Bronchial epithelial cell (primary cell): ENCODE results near the gene DSCAML1. TPM values are rescaled to one million over a fixed set of nuclear protein-coding genes. Genes with fewer than 3 reads are reported as not detected.

Source experiments
- DNase-seq: peaks from one replicate; pipeline ENCODE4 v3.0.0-alpha.2; 2010; ENCODE audit warnings: low read depth
- FAIRE-seq: peaks from 2 replicates; lab custom pipeline; 2011; peaks lifted over from hg19 to GRCh38; lab: Jason Lieb, UNC
- H3K27me3 ChIP-seq: 2 replicates; pipeline ENCODE4 v1.5.1; 2011; ENCODE audit warnings: low read length; ENCODE audit not compliant: control insufficient read depth, insufficient read depth
- H3K36me3 ChIP-seq: 2 replicates; pipeline ENCODE4 v1.5.1; 2011; ENCODE audit warnings: low read length; ENCODE audit not compliant: control insufficient read depth, insufficient read depth
- H3K4me3 ChIP-seq: 2 replicates; pipeline ENCODE4 v1.5.1; 2011; ENCODE audit warnings: mild to moderate bottlenecking, low read depth, low read length, control low read depth
- total RNA-seq: library from RNA; depleted of rRNA; stranded (reverse); fragments of >200 nt; gene quantifications from 2 replicates; pipeline ENCODE4 v1.2.1, GENCODE V29; 2014
- TF ChIP-seq, protein P1 (sequence below): IDR thresholded peaks from 2 replicates; pipeline ENCODE4 v1.5.1; 2011; ENCODE audit warnings: mild to moderate bottlenecking, moderate library complexity, low read length, control low read depth, inconsistent platforms; ENCODE audit not compliant: insufficient read depth, severe bottlenecking

The DSCAML1 gene
- total RNA-seq, 1 donor from 2014 or later: under 0.01 TPM

DNA sequence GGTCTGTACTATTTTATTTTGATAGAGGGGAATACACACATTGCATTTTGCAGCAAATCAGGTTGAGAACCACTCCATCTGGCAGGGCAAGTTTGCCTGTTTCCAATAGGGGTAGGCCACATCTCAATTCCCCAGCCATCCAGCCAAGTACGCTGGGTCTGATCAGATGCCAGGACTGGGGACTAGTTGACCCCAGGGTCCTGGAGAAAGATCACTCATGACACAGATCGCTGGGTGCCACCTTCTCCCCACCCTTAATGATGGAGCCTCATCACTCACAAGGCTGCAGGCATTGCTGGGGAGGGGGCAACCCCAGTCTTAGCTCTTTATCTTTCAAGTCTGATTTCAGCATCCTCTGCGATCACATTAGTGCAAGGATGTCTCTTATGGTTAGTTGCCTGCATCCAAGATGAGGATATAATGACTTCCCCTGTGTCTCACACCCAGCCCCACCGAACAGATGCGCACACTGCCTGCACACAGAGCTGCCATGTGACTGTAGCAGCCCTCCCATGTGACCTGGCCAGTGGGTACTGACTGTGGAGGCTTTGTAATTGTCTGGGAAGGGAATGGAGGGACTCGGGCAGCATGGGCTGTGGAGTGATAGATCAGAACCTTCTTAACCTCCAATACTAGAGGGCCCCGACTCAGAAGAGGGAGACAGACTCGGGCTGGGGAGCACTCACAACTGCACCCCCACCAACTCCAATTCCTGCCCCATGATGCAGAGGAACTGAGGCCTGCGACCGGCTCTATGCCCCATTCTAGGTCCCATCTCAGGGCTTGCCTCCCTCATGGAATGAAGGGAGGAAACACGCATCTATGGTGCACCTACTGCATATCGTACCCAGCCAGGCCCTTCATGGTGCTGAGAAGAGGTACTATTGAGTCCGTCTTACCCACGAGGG, 155.8 kb downstream of the DSCAML1 start:
- TF ChIP-seq, protein P1, sequence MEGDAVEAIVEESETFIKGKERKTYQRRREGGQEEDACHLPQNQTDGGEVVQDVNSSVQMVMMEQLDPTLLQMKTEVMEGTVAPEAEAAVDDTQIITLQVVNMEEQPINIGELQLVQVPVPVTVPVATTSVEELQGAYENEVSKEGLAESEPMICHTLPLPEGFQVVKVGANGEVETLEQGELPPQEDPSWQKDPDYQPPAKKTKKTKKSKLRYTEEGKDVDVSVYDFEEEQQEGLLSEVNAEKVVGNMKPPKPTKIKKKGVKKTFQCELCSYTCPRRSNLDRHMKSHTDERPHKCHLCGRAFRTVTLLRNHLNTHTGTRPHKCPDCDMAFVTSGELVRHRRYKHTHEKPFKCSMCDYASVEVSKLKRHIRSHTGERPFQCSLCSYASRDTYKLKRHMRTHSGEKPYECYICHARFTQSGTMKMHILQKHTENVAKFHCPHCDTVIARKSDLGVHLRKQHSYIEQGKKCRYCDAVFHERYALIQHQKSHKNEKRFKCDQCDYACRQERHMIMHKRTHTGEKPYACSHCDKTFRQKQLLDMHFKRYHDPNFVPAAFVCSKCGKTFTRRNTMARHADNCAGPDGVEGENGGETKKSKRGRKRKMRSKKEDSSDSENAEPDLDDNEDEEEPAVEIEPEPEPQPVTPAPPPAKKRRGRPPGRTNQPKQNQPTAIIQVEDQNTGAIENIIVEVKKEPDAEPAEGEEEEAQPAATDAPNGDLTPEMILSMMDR: no peak
- Histone ChIP-seq H3K27me3 (peaks cover 2% of the 10 kb centered on the region), H3K36me3 (no peaks in the 10 kb centered on the region), H3K4me3 (no peak overlapping the region)
- FAIRE-seq (no peak), DNase-seq (no peak)

DNA sequence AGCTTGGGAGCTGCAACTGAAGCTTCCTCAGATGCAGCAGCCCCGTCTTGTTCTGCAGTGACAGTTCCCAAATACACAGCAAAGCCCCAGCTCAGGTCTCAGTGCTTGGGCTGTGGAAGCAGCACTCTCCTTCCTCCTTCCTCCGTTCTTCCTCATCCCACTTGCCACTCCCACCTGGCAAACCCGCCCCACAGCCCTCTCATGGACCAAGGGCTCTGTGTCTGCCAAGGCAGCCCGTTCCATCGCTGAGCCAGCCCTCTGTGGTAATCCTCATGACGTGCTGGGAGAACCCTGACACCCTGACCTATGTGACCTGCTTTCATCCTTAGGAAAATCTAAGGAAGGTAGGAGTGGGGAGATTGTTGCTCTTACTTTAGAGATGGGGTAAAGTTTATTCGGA, 157.0 kb downstream of the DSCAML1 start:
- DNase-seq (no peak), FAIRE-seq (no peak)
- Histone ChIP-seq H3K36me3 (no peaks in the 10 kb centered on the region), H3K27me3 (peaks cover 2% of the 10 kb centered on the region), H3K4me3 (no peak overlapping the region)
- TF ChIP-seq, protein P1: no peak

DNA sequence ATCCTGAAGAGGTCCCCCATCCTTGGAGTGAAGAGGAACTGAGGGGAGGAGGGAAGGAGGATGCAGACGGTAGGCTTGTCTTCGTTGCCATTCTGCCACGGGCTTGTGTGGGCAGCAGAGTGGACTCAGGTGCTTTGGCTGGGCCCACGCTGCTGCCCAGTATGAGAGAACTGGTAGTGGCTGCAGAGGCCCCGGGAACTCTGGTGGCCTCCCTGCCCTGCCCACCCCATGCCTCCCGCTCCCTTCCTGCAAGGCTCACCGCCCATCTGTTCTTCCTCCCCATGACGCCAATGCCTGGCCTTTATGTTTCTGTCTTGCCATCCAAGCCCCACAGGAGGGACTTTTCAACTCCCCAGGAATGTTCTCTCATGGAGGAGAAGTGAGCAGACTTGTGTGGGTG, 157.4 kb downstream of the DSCAML1 start:
- TF ChIP-seq, protein P1: no peak
- FAIRE-seq: no peak
- no peak overlapping the region for H3K4me3 ChIP-seq
- peaks cover 2% of the 10 kb centered on the region for H3K27me3 ChIP-seq
- no peaks in the 10 kb centered on the region for H3K36me3 ChIP-seq
- DNase-seq: no peak

DNA sequence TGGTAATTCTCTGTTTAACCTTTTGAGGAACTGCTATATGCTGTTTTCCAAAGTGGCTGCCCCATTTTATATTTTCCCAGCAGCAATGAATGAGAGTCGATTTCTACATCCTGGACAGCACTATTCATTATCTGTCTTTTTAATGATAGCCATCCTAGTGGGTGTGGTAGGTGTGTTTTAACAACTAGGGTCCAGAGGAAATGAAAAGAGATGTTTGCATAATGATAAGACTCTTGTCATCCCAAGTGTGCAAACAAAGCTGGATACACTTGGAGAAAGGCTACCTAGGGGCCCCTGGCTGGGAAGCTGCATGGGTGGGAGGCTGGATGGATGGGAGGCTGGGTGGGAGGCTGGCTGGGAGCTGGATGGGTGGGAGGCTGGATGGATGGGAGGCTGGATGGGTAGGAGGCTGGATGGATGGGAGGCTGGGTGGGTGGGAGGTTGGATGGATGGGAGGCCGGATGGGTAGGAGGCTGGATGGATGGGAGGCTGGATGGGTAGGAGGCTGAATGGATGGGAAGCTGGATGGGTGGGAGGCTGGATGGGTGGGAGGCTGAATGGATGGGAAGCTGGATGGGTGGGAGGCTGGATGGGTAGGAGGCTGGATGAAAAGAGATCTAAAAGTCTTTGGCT, 158.0 kb downstream of the DSCAML1 start:
- H3K36me3 ChIP-seq: no peaks in the 10 kb centered on the region
- TF ChIP-seq, protein P1: no peak
- H3K27me3 ChIP-seq: peaks cover 2% of the 10 kb centered on the region
- DNase-seq (no peak), FAIRE-seq (no peak)
- H3K4me3 ChIP-seq: no peak overlapping the region

DNA sequence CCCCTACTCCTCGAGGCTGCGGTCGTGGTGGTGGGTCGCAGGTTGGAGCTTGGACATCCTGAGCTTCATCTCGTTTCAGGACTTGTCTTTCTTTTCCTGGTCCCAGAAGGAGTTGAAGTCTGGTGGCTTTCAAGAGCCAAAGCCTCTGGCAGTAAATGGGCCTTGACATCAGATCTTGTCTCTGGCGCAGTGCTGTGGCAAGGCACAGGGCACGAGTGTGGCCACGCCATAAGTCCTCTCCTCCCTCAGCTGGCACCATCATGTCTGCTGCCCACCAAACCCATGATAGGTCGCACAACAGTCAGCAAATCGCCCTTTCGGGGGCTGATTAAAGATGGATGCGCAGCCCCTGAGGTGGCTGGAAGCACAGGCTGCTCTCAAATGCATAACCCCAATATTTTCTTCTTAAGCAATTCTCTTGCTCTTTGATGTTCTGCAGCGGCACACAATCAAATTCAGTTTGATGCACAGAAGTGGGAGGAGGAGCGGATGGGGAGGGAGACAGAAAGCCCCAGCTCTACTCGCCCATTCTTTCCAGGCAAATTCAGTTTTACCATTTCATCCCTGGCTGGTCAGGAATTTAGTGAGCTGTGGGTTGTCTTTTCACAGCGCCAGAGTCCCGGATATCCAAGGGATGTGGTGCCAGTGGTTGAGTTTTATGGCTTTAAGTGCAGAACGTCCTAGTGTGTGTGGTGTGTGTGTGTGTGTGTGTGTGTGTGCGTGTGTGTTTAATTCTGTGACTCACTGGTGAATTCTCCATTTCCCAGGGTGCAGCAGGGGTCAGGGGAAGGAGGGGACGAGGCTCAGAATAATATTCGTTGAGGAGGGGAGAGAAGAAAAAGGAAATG, 162.0 kb downstream of the DSCAML1 start:
- FAIRE-seq (no peak), DNase-seq (no peak)
- no peaks in the 10 kb centered on the region for H3K36me3 ChIP-seq
- H3K4me3 ChIP-seq: no peak overlapping the region
- peaks cover 2% of the 10 kb centered on the region for H3K27me3 ChIP-seq
- TF ChIP-seq, protein P1: no peak
